Left renal cortex interstitium (tissue), 4 donors: ENCODE results near the gene SLC7A10. TPM values are rescaled to one million over a fixed set of nuclear protein-coding genes. Genes with fewer than 3 reads are reported as not detected.
"Not testable (repeated sequence)": the region's sequence is repeated elsewhere in the genome, so short reads cannot be mapped to it uniquely, and the experiment has no call there.

Experiments used
- DNase-seq, 4 donors: peaks; one replicate each; pipeline ENCODE4 v3.0.0-alpha.2; 2013; ENCODE audit warnings: low read depth in 4 of 4, low spot score in 2 of 4, missing footprints in 1 of 4
- polyA plus RNA-seq, 4 donors: library from polyadenylated mRNA; unstranded; fragments of 120-200 nt; gene quantifications; one replicate each; pipeline ENCODE4 v1.2.1, GENCODE V29; 2013; ENCODE audit not compliant: insufficient read length in 4 of 4

The SLC7A10 gene
- polyA plus RNA-seq, 4 donors = 0.17 to 0.44 (median 0.42) TPM

- DNase-seq = no peak
Measured at GRCh38 chr19:33204136-33204973, 21.3 kb downstream of the SLC7A10 start.

DNA sequence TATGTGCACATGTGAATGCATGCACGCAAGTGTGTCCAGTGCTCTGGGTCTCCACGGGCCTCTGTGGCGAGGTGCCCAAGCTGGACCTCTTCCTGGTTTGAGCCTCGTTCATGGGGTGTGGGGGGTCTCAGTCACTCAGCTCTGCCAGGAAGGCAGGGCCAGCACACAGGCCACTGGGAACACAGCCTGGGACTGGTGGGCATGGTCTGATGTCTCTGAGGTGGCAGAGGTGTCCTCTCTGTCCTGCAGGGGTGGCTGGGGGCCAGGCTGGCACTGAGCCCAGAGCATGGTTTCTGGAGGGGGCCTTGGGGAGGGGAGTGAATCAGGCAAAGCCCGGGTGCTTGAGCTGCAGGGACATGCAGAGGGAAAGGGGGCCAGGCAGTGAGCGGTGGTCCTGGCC is 22.1 kb downstream of the SLC7A10 start:
- DNase-seq = no peak

DNA sequence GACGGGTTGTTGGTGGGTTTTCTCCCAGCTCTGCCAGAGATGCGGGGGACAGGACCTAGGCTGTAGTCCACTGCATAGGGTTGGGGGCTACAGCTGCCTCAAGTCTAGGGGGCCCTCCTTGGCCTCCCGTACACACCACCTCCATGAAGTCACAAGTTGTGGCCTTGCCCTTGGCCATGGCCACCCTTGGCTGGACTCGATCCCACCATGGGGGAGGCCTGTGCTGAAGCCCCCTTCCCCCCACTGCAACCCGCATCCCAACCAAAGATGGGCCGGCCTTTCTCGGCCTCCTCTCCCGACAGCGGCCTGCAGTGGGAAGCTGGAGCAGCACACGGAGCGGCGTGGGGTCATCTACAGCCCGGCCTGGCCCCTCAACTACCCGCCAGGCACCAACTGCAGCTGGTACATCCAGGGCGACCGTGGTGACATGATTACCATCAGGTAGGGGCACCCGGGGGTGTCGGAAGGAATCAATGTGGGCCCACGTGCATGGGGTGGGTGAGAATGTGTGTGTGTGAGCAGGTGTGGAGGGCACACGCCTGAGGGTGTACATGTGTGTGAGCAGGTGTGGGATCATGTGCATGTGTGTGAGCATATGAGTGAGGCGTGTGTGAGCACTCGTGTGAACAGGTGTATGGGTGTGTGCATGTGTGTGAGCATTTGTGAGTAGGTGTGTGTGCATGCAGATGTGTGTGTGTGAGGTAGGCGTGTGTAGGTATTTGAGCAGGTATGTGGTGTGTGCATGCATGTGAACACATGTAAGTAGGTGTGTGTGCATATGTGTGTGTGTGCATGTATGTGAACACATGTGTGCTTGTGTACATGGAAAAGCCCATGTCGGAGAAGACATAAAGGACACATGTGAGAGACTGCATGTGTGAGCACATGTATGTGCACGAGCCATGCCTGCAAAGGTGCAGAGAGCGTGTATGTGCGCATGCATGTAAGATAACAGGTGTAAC is 22.8 kb downstream of the SLC7A10 start:
- no peak for DNase-seq

DNA sequence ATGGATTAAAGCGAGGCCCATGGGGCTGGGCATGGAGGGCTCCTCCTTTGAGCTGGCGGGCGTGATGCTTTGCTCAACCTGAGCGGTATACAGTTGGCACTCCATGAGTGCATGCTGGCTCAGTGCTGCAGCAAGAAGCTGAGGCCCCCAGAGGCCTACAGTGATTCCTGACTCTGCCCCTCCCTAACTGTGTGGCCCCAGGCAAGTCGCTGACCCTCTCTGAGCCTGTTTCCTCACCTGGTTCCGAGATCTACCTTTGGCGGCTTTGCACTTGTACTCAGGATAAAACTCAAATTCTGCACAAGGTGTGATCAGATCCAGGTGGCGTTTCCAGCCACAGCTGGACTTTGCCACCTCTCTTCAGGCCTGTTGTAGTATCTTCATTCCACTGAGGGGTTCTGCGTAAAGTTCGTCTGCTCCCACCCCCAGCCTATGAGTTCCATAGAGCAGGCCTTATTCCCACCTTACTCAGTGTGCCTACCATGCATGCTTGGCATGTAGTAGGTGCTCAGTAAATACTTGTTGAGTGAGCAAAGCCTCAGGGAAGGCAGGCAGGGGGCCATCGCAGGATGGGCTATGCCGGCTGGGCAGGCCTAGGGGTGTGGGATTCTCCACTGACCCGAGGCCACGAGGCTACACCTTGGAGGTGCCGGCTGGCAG is 23.6 kb downstream of the SLC7A10 start:
- no peak for DNase-seq

DNA sequence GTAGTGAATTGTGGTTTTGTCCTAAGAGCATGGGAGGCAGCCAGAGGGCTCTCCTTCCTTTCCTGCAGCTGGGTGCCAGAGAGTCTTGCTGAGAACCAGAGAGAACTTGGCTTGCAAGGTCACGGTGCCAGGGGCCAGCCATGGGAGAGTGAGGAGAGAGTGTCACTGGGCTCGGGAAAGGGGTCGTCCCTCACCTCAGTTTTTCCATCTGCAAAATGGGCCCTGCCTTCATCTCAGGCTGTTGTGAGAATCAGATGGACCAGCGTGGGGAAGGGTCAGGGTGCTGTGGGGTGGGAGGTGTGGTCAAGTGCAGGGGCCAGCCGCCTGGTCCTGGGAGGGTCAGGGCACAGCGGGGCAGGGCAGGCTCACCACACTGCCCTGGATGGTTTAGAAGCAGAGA is 24.2 kb downstream of the SLC7A10 start:
- DNase-seq = no peak

DNA sequence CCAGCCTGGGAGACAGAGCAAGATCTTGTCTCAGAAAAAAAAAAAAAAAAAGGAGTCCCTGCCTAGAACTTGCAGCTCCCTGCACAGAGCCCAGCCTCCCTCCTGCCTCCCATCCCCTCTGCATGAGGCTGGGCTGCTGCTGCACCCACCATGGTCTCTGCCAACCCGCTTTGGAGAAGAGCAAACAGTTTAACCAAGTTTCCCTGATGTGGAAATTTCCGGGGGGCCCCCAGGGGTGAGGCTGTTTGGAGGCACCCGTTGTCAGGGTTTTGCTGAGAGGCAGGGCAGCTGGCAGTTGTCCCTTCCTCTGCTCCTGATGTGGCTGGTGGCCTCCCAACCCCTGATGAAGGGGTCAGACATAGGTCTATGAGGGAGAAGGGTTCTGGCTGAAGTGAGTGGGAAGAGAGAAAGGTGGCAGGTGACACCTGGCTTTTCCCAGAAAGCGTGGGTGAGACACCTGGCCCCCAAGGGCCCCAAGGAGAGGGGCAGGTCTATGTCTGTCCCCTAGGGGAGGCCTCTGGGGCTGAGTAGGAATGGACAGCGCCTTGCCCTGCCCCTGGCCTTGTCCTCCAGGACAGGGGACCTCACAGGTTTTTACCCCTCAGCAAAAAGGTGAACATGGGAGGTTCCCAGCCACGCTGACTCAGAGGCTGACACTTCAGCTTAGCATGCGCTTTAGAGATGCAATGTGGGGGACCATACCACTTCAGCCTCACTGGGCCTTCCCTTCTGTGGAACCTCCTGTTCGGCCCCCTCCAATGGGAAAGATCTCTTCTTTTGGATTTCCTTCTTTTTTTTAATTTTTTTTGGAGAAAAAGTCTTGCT is 26.0 kb downstream of the SLC7A10 start:
- DNase-seq = no peak

- no peak for DNase-seq
Measured at GRCh38 chr19:33198169-33198568, 27.5 kb downstream of the SLC7A10 start.

DNA sequence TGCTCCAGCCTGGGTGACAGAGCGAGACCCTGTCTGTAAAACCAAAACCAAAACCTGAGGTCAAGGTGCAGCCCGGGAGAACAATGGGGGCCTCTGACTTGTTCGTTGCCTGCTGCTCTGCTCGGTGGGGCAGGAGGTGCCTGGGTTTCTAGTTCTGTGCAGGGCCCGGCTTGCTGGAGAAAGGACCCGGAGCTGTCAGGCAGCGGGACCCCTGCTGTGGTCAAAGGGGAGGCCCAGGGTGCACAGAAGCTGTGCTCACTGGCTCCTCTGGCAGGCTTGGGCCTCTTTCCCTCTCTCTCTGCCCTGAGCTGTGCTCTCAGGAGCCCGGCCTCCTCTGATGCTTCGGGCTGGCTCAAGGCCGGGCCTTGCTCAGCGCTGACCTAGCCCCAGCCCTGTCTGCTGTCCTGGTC is 28.1 kb downstream of the SLC7A10 start:
- no peak for DNase-seq

DNA sequence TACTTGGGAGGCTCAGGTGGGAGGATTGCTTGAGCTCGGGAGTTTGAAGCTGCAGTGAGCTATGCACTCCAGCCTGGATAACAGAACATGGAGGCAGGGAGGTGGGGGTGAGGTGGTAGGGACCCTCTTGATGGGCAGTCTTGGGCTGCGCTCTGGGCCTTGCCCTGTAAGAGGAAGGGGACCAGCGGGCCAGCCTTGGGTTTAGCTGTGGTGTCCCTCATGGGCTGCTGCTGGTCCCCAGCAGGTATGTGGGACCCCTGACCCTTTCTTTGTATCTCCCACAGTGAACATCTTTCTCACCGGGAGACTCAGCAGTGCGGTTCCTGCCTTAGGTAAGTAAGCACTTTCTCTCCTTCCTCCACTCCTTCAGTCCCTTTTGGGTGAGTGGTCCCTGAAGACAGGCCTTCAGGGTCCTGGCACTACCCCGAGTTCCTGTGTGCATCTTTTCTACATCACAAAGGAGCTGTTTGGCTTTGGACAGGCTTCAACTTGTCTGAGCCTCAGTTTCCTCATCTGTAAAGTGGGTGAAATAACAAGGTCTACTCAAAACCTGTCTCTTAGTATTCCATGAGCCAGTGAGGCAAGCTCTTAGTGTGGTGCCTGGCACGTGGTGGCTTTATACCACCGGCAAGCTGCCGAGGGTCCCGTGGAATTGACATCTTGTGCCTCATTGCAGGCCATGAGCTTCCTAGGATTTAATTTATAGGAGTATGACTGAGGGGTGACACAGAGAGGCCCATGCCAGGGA is 29.0 kb downstream of the SLC7A10 start:
- no peak for DNase-seq

- no peak for DNase-seq
Measured at GRCh38 chr19:33195645-33196347, 29.9 kb downstream of the SLC7A10 start.

- no peak for DNase-seq
Measured at GRCh38 chr19:33194886-33195644, 30.6 kb downstream of the SLC7A10 start.

- DNase-seq = no peak
Measured at GRCh38 chr19:33194532-33194885, 31.1 kb downstream of the SLC7A10 start.

DNA sequence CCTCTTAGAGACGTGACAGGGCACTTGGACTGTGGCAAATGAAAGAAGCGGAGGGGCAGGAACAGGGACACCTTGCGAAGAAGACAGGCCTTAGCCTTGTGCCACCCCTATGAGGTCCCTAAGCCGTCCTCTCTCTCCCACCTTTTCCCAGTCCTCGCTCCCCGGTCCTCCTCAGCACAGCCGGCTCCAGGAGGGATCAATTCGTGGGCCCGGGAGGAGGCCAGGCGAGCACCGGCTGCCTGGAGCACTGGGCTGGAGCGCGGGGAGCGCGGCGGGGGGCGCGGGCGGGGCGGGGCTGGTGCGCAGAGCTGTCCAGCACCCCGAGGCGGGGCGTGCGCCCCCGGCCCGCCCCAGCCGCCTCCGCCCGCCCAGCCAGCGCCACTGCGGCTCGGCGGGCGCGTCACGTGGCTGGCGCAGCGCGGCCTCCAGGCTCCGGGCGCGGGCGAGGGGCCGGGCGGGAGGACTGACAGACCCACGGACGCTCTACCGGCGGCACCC is 31.7 kb downstream of the SLC7A10 start, which contains the start of gene LRP3:
LRP3 (plus strand) TSS at position 466 of the 498 bp plus-strand sequence. CDS start 456 bp downstream, outside the sequence.
- DNase-seq = peak in 2 of 4 donors; percentile 16 to 50

- no peak for DNase-seq
Measured at GRCh38 chr19:33193269-33193864, 32.3 kb downstream of the SLC7A10 start.

DNA sequence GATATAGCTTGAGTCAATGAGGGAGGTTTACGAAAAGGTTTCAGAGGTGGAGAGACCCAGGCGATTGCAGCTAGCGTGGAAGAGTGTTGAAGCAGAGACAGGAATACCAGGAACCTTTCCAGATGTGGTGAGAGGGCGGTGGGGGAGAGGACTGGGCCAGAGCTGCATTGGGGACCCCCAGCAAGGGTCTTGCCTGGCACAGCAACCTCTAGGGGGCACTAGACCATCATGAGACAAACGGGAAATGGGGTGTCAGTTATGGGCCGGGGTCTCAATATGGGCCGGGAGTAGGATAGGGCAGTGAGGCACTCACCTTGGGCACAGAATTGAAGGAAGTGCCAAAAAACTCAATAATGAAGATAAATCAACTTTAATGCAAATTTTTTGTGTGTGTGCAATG is 33.6 kb downstream of the SLC7A10 start:
- no peak for DNase-seq

DNA sequence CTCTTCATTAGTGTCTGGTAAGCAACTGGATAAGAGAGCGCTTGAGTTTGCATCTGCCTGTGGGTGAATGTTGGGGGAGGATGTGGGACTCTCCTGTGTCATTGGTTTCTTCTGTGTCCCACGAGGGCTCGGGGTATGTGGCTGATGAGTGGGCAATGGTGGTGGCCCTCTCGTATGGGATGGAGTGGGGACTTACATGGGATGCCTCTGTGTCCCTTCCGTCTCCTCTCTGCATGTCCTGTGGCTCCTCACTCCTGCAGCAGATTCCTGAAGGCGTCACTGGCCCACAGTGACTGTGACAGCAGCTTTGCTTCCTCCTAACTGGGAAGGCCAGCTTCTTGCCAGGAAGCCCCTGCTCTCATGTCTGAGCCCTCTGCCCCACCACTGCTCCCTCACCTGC is 34.1 kb downstream of the SLC7A10 start:
- no peak for DNase-seq

GRCh38 chr19:33191092-33191491 is 34.6 kb downstream of the SLC7A10 start:
- DNase-seq = not testable (repeated sequence)
